GM19328 (cell line): Measurements from ENCODE around the gene GLIPR1.
"Not testable (repeated sequence)": the region's sequence is repeated elsewhere in the genome, so short reads cannot be mapped to it uniquely, and the experiment has no call there.

Source experiments
- ATAC-seq: cut with Tn5 transposase; IDR thresholded peaks from one replicate; pipeline ENCODE4 v1.9.1; 2021; ENCODE audit warnings: mild to moderate bottlenecking, moderate library complexity; ENCODE audit not compliant: unreplicated experiment

Gene GLIPR1

DNA sequence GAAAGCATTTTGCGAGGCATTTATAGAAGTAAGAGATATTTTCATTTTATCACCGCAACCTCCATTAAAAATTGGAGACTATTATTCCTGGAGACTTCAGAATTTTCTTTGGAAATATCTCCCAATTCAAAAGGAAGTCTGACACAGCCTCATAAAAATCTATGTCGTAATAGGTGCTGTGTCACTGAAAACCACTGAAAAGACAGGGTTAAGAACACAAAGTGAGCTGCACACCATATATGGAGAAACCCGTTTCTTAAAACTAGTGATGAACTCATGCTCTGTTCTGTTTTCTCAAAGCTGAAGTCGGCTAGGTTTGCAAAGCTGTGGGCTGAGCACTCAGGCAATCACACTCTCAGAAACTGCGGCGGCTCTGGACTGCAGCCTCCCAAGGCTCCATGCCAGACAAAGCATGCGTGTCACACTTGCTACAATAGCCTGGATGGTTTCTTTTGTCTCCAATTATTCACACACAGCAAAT lies at the start of gene GLIPR1:
Gene GLIPR1 (plus strand): TSS at position 287 of the 481 bp plus-strand sequence. CDS start 126 bp downstream, at position 413.
- peak; percentile 87 for ATAC-seq

DNA sequence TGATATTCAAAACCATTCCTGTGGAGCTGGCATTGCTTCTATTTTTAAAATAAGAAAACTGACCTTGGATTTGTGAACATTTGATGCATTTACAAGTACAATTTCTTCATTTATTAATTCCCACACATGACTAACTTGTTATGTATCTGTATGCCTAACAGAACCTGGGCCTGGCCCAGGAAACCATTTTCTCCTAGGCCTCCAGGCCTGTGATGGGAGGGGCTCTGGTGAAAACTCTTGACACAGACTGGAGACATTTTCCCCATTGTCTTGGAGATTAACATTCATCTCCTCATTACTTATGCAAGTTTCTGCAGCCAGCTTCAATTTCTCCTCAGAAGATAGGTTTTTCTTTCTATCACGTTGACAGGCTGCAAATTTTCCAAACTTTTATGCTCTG lies 47.6 kb upstream of the GLIPR1 start:
- ATAC-seq, result no peak

DNA sequence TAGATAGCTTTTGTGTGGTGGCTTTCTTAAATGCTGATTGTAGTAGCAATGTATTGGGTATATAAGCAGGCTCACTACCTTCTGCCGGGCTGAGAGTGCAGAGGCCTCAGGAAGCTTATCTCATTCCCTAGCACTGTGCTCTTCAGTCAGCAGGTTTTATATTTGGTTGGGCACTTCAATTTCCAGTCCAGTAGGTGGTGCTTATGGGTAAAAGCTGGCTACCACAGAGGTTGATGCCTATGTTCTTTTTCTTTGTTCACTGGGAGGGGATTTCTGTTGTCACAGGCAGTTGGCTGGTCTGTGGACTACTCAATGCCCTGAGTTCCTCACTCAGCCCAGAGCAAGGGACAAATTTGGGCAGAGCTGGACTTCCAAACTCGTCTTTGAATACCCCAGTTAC lies 43.0 kb upstream of the GLIPR1 start:
- no peak for ATAC-seq

- no peak for ATAC-seq
Observed at GRCh38 chr12:75438059-75438754, 42.3 kb upstream of the GLIPR1 start.

- no peak for ATAC-seq
Observed at GRCh38 chr12:75439048-75439447, 41.5 kb upstream of the GLIPR1 start.

GRCh38 chr12:75439930-75440329 lies 40.6 kb upstream of the GLIPR1 start:
- ATAC-seq, result no peak

- ATAC-seq, result not testable (repeated sequence)
Observed at GRCh38 chr12:75441687-75442449, 38.7 kb upstream of the GLIPR1 start.

DNA sequence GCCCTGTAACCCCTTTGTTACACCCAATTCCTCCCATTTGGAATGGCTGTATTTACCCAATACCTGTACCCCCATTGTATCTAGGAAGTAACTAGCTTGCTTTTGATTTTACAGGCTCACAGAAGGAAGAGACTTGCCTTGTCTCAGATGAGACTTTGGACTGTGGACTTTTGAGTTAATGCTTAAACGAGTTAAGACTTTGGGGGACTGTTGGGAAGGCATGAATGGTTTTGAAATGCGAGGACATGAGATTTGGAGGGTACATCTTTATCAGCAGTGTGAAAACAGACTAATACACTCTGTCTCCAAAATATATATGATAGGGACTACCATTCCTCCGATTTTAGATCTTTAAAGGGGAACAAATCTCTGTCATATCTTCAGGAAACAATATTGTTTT lies 38.1 kb upstream of the GLIPR1 start:
- ATAC-seq, result not testable (repeated sequence)

GRCh38 chr12:75443709-75444108 lies 36.8 kb upstream of the GLIPR1 start:
- ATAC-seq, result no peak

DNA sequence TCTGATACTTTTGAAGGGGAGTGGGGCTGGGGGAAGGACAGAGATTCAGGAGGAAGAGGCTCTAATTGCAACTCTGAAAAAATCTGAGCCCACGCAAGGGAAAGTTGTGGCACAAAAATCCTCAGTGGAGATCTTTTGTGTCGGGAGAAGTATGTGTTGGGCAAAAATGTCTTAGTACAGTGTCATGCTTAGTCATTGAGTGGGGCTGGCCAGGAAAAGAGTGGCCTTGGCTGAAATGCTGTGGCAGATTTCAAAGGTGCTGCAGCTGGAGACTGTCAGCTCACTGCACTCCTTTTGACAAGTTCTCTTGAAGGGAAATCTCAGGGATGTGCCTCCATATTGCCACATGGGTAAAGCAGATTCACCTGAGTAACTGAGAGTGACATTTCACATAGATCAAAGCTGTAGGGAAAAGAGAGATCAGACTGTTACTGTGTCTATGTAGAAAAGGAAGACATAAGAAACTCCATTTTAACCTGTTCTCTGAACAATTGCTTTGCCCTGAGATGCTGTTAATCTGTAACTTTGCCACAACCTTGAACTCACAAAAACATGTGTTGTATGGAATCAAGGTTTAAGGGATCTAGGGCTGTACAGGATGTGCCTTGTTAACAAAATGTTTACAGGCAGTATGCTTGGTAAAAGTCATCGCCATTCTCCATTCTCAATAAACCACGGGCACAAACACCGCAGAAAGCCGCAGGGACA lies 36.0 kb upstream of the GLIPR1 start:
- ATAC-seq, result no peak

DNA sequence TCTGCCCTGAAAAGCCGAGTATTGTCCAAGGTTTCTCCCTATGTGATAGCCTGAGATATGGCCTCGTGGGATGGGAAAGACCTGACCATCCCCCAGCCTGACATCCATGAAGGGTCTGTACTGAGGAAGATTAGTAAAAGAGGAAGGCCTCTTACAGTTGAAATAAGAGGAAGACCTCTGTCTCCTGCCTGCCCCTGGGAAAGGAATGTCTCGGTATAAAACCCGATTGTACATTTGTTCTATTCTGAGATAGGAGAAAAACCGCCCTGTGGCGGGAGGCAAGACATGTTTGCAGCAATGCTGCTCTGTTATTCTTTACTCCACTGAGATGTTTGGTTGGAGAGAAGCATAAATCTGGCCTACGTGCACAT lies 35.4 kb upstream of the GLIPR1 start:
- not testable (repeated sequence) for ATAC-seq

DNA sequence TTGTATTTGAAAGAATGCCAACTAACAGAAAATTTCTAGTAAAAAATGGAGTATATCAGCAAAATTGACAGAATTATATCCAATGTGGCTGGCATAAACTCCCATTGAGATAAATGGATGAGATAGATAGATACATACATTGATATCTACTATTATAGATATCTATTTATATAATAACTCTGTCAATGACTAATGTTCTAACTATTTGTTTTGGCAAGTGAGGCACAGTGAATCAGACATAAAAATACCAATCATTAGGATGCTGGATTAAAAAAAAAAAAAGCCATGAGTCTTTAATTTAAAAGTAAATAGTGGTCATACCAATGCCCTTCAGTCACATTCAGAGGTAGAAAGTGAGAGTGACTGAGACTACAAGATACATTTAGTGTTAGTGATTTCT lies 33.7 kb upstream of the GLIPR1 start:
- ATAC-seq, result no peak

GRCh38 chr12:75447691-75448393 lies 32.7 kb upstream of the GLIPR1 start:
- ATAC-seq, result no peak

GRCh38 chr12:75452675-75453330 lies 27.8 kb upstream of the GLIPR1 start:
- no peak for ATAC-seq

DNA sequence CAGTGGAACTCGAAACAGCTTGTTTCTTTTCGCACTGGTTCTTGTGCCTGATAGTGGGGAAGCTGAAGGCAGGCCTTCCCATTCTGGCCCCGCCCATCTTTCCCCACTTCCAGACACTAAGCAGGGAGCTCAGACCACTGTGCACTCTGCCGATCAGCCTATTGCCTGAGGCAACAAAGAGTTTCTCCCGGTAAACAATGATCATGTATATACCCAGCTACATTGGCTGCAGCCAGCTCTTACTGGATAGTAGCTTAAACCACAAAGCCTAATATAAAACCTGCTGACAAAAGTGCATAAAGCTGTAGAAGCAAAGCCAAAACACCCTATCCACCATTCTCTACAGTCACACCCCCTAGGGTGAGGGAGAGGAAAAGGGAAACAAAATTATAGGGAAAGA lies 24.7 kb upstream of the GLIPR1 start:
- no peak for ATAC-seq

DNA sequence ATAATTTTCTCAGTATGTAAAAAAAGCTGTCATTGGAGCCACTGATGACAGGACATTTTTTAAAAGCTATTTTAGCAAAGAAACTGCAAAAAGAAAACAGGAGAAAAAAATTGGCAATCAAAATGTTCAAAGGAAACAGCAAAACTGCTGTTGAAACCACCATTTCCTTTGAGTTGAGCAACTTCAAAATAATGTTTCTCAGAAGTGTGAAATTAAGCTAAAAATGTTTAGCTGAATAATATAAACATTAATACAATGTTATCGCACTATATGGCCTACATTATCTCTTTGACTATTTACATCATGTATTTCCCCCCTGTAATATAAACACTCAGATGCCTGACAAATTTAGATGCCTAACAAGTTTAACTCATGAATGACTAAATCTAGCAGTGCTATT lies 23.4 kb upstream of the GLIPR1 start:
- ATAC-seq, result no peak

GRCh38 chr12:75457866-75458265 lies 22.7 kb upstream of the GLIPR1 start:
- ATAC-seq, result not testable (repeated sequence)

DNA sequence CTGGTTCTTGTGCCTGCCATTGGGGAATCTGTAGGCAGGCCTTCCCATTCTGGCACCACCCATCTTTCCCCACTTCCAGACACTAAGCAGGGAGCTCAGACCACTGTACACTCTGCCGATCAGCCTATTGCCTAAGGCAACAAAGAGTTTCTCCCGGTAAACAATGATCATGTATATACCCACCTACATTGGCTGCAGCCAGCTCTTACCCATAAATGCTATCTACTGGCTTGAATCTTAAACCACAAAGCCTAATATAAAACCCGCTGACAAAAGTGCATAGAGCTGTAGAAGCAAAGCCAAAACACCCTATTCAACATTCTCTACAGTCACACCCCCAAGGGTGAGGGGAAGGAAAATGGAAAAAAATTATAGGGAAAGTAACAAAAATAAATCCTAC lies 20.8 kb upstream of the GLIPR1 start:
- no peak for ATAC-seq

- ATAC-seq, result no peak
Observed at GRCh38 chr12:75460204-75460603, 20.4 kb upstream of the GLIPR1 start.
